WI38 (cell line): ENCODE measurements around the gene MAPT.
A peak's percentile ranks its signal among the peaks of the same experiment; 100 is the strongest.

Experiments used
- H3K4me3 ChIP-seq: 2 replicates; pipeline ENCODE4 v1.5.1; 2011; ENCODE audit warnings: low read depth, mild to moderate bottlenecking, control low read depth, low read length
- CTCF ChIP-seq: IDR thresholded peaks from 2 replicates; pipeline ENCODE4 v1.5.1; 2012; ENCODE audit warnings: low read depth, mild to moderate bottlenecking, control low read depth, low read length

The MAPT gene

GRCh38 chr17:45948881-45949624 is 54.7 kb downstream of the MAPT start:
- TF ChIP-seq CTCF: peak; percentile 77
- no peak overlapping the region for H3K4me3 ChIP-seq

GRCh38 chr17:45949755-45950320 is 55.5 kb downstream of the MAPT start:
- H3K4me3 ChIP-seq: no peak overlapping the region
- TF ChIP-seq CTCF: no peak

GRCh38 chr17:45950888-45951287 is 56.5 kb downstream of the MAPT start:
- H3K4me3 ChIP-seq: no peak overlapping the region
- TF ChIP-seq CTCF: no peak

GRCh38 chr17:45951403-45951802 is 57.0 kb downstream of the MAPT start:
- TF ChIP-seq CTCF: no peak
- no peak overlapping the region for H3K4me3 ChIP-seq

- H3K4me3 ChIP-seq: no peak overlapping the region
- no peak for TF ChIP-seq CTCF
Observed at GRCh38 chr17:45951941-45952340, 57.6 kb downstream of the MAPT start.

- no peak overlapping the region for H3K4me3 ChIP-seq
- no peak for TF ChIP-seq CTCF
Observed at GRCh38 chr17:45952814-45953320, 58.5 kb downstream of the MAPT start.

- TF ChIP-seq CTCF: no peak
- no peak overlapping the region for H3K4me3 ChIP-seq
Observed at GRCh38 chr17:45953561-45953960, 59.2 kb downstream of the MAPT start.
